ENCODE measurements around the gene SBNO2. TPM values are rescaled to one million over a fixed set of nuclear protein-coding genes. Genes with fewer than 3 reads are reported as not detected.

Gene SBNO2
- polyA plus RNA-seq, 1 experiment, result 9.9 TPM

DNA sequence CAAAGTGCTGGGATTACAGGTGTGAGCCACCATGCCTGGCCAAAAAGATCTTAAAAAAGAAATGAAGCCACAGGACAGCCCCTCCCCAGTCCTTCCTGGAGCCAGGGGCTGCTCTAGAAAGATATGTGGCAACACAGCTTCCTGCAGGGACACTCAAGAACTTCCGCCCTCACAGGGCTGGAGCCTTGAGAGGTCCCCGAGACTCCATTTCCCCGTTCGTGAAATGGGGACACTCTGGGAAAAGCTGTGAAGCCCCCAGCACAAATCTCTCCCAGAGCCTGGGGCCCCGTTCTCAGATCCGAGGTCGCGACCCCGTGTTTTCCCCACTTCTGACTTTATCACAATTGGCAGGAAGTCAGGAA, 72.8 kb downstream of the SBNO2 start:
- H3K4me3 ChIP-seq (ENCODE audit: low read depth, low read length), result no peak overlapping the region
- no peak for DNase-seq (ENCODE audit: low read depth, low spot score)

DNA sequence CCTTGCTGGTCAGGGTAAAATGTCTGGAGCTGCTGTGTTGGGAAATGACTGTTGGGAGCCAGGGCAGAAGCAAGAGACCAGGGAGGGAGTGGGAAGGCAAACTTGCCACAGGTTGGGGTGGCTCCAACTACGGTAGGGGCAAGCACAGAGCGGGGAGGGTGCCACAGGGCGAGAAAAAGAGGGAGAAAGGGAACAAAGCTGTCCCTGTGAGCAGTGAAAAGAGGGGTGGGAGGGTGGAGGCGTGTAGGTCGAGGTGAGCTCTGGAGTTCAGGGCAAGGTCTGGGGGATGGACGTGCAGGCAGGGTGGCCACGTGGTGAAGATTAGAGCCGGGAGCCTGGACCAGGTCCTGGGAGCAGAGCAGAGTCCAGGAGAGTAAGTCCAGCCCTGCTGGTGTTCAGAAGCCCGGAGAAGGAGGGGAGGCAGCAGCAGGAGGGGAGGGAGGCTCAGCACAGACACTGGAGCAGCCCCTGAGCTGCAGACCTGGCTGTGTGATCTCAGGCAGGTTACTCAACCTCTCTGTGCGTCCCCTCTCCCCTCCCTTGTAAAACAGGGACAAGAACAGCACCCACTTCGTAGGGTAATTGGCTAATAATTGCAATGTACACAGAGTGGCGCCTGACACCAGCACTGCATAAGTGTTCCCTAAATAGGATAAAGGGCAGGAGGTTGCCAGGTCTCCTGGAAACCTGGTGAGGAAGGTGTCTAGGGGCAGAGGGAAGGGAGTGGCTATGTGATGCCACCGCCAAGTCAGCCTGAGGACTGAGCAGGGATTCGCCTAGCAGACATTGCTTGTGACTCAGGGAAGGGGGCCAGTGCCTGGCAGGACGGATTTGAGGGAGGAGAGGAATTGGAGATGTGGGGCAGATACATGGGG, 75.7 kb downstream of the SBNO2 start:
- no peaks in the 10 kb centered on the region for H3K27me3 ChIP-seq (ENCODE audit: control insufficient read depth, insufficient read depth, low read length)
- TF ChIP-seq, protein P1, sequence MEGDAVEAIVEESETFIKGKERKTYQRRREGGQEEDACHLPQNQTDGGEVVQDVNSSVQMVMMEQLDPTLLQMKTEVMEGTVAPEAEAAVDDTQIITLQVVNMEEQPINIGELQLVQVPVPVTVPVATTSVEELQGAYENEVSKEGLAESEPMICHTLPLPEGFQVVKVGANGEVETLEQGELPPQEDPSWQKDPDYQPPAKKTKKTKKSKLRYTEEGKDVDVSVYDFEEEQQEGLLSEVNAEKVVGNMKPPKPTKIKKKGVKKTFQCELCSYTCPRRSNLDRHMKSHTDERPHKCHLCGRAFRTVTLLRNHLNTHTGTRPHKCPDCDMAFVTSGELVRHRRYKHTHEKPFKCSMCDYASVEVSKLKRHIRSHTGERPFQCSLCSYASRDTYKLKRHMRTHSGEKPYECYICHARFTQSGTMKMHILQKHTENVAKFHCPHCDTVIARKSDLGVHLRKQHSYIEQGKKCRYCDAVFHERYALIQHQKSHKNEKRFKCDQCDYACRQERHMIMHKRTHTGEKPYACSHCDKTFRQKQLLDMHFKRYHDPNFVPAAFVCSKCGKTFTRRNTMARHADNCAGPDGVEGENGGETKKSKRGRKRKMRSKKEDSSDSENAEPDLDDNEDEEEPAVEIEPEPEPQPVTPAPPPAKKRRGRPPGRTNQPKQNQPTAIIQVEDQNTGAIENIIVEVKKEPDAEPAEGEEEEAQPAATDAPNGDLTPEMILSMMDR (IDR thresholded peaks at IDR 0.05; ENCODE audit: low read depth, low read length), result no peak
- H3K9me3 ChIP-seq (ENCODE audit: control insufficient read depth, insufficient read depth, low read length), result peaks cover 12% of the 10 kb centered on the region
- H3K27ac ChIP-seq (ENCODE audit: low read depth, low read length), result peak overlapping the region; percentile 75
- ChIA-PET CTCF (interaction anchor here (0.9 kb wide), 1 partner anchor 15 kb away, joined by 3 read pairs; no protein-coding TSS in a partner anchor), POLR2A (interaction anchor here (1.2 to 1.3 kb wide), 2 partner anchors 15 to 59 kb away, joined by 3 read pairs; partner anchors contain the start of gene ABCA7)
- DNase-seq (ENCODE audit: low read depth, low spot score), result no peak
- no peak overlapping the region for H3K4me3 ChIP-seq (ENCODE audit: low read depth, low read length)

More for the DNA sequence above, 72.8 kb downstream of the SBNO2 start:
- CTCF ChIA-PET, result no interaction called here
- TF ChIP-seq, protein P1 (IDR thresholded peaks at IDR 0.05; ENCODE audit: low read depth, low read length), result no peak
- peak overlapping the region; percentile 97 for H3K27ac ChIP-seq (ENCODE audit: low read depth, low read length)
- POLR2A ChIA-PET, result interaction anchor here (0.6 to 4.4 kb wide), 5 partner anchors 61 to 168 kb away, joined by 3 to 22 read pairs (median 4); partner anchors contain the start of genes ABCA7 and CIRBP
- H3K9me3 ChIP-seq (ENCODE audit: control insufficient read depth, insufficient read depth, low read length), result peaks cover 12% of the 10 kb centered on the region
- no peaks in the 10 kb centered on the region for H3K27me3 ChIP-seq (ENCODE audit: control insufficient read depth, insufficient read depth, low read length)

DNA sequence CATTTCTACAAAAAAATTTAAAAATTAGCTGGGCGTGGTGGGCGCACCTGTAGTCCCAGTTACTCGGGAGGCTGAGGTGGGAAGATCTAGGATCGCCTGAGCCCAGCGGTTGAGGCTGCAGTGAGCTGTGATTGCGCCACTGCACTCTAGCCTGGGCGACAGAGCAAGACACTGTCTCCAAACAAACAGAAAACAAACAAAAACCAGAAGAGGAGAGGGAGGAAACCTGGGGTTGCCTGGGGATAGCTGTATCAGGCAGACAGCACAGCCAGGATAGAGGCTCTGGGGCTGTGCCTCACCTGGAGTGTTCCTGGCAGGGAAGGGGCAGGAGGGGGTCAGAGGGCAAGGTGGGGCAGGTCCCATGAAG, 76.3 kb downstream of the SBNO2 start:
- DNase-seq (ENCODE audit: low read depth, low spot score), result no peak
- CTCF ChIA-PET, result interaction anchor here (0.9 kb wide), 1 partner anchor 16 kb away, joined by 3 read pairs; no protein-coding TSS in a partner anchor
- POLR2A ChIA-PET, result interaction anchor here (1.2 to 1.3 kb wide), 2 partner anchors 16 to 58 kb away, joined by 3 read pairs; partner anchors contain the start of gene ABCA7
- no peaks in the 10 kb centered on the region for H3K27me3 ChIP-seq (ENCODE audit: control insufficient read depth, insufficient read depth, low read length)
- H3K9me3 ChIP-seq (ENCODE audit: control insufficient read depth, insufficient read depth, low read length), result peaks cover 12% of the 10 kb centered on the region
- TF ChIP-seq, protein P1 (IDR thresholded peaks at IDR 0.05; ENCODE audit: low read depth, low read length), result no peak
- H3K4me3 ChIP-seq (ENCODE audit: low read depth, low read length), result no peak overlapping the region
- no peak overlapping the region for H3K27ac ChIP-seq (ENCODE audit: low read depth, low read length)

DNA sequence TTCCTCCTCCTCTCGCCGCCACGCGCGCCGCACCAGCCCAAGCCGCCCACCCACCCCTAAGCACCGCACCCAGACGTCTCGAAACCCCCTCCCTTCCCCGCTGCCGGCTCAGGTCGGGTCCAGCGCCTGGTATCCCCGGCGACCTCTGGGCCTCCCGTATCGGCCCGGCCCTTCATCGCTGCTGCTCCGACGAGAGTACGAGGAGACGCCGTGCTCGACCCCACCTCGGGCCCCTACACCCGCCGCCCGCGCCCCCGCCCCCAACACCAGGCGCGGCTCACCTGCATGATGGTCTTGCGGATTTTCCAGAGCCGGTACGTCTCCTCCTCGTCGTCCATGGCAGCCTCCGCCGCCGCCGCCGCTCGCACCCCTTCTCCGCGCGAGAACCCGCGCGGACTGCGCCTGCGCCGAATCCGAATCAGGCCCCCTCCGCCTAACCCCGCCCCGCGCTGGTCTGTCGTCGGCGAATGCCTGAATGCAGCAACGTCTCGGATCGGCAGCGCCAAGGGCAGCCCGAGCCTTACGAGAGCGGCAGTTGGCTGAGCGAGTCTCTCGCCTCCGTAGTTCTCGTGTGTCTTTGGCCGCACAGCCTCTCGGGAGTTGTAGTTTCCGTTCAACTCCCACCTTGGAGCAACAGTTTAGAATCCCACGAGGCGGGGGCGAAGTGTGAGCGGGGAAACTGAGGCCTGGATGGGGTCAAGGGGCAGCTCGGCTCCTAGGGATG, 78.9 kb downstream of the SBNO2 start, which contains the start of gene POLR2E:
Gene POLR2E (minus strand): TSS at position 398 of the 724 bp plus-strand sequence. CDS start 60 bp downstream, at position 338.
- TF ChIP-seq, protein P1 (IDR thresholded peaks at IDR 0.05; ENCODE audit: low read depth, low read length), result no peak
- H3K9me3 ChIP-seq (ENCODE audit: control insufficient read depth, insufficient read depth, low read length), result peaks cover 10% of the 10 kb centered on the region
- H3K4me3 ChIP-seq (ENCODE audit: low read depth, low read length), result peak within 1 kb of the TSS; percentile 85
- POLR2A ChIA-PET, result interaction anchor here (0.6 to 1.3 kb wide), 2 partner anchors 8 to 54 kb away, joined by 4 to 8 read pairs; no protein-coding TSS in a partner anchor
- DNase-seq (ENCODE audit: low read depth, low spot score), result peak; percentile 97
- peak within 1 kb of the TSS; percentile 11 for H3K27ac ChIP-seq (ENCODE audit: low read depth, low read length)
- CTCF ChIA-PET, result no interaction called here
- no peaks in the 10 kb centered on the region for H3K27me3 ChIP-seq (ENCODE audit: control insufficient read depth, insufficient read depth, low read length)
